Neural cell (in vitro differentiated cells): Measurements from ENCODE around the gene RABL6.

Experiments
- EP300 ChIP-seq: fragments of 450-650 bp; conservative IDR thresholded peaks from 2 replicates; pipeline ENCODE4 v1.6.1; 2014; ENCODE audit warnings: antibody characterized with exemption, mild to moderate bottlenecking, moderate library complexity; ENCODE audit not compliant: poor library complexity, severe bottlenecking
- EZH2 ChIP-seq: fragments of 200-600, 300-800 bp; shearing (Covaris generic), sonication (generic); IDR thresholded peaks from 2 replicates; pipeline ENCODE4 v1.6.1; 2014; ENCODE audit warnings: antibody characterized with exemption, low read length, borderline replicate concordance, mild to moderate bottlenecking; ENCODE audit not compliant: insufficient read depth, poor library complexity, severe bottlenecking
- TF ChIP-seq, protein P1 (sequence below): fragments of 450-650 bp; IDR thresholded peaks from 2 replicates; pipeline ENCODE4 v1.5.1; 2014; ENCODE audit warnings: antibody characterized with exemption, mild to moderate bottlenecking, moderate library complexity; ENCODE audit not compliant: poor library complexity, severe bottlenecking
- TF ChIP-seq, protein P2 (sequence below): IDR thresholded peaks from 2 replicates; pipeline ENCODE4 v1.6.1; 2012; ENCODE audit warnings: borderline replicate concordance

- TF ChIP-seq EP300 (no peak), EZH2 (no peak)
- TF ChIP-seq, protein P1, sequence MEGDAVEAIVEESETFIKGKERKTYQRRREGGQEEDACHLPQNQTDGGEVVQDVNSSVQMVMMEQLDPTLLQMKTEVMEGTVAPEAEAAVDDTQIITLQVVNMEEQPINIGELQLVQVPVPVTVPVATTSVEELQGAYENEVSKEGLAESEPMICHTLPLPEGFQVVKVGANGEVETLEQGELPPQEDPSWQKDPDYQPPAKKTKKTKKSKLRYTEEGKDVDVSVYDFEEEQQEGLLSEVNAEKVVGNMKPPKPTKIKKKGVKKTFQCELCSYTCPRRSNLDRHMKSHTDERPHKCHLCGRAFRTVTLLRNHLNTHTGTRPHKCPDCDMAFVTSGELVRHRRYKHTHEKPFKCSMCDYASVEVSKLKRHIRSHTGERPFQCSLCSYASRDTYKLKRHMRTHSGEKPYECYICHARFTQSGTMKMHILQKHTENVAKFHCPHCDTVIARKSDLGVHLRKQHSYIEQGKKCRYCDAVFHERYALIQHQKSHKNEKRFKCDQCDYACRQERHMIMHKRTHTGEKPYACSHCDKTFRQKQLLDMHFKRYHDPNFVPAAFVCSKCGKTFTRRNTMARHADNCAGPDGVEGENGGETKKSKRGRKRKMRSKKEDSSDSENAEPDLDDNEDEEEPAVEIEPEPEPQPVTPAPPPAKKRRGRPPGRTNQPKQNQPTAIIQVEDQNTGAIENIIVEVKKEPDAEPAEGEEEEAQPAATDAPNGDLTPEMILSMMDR: peak; percentile 55
- TF ChIP-seq, protein P2, sequence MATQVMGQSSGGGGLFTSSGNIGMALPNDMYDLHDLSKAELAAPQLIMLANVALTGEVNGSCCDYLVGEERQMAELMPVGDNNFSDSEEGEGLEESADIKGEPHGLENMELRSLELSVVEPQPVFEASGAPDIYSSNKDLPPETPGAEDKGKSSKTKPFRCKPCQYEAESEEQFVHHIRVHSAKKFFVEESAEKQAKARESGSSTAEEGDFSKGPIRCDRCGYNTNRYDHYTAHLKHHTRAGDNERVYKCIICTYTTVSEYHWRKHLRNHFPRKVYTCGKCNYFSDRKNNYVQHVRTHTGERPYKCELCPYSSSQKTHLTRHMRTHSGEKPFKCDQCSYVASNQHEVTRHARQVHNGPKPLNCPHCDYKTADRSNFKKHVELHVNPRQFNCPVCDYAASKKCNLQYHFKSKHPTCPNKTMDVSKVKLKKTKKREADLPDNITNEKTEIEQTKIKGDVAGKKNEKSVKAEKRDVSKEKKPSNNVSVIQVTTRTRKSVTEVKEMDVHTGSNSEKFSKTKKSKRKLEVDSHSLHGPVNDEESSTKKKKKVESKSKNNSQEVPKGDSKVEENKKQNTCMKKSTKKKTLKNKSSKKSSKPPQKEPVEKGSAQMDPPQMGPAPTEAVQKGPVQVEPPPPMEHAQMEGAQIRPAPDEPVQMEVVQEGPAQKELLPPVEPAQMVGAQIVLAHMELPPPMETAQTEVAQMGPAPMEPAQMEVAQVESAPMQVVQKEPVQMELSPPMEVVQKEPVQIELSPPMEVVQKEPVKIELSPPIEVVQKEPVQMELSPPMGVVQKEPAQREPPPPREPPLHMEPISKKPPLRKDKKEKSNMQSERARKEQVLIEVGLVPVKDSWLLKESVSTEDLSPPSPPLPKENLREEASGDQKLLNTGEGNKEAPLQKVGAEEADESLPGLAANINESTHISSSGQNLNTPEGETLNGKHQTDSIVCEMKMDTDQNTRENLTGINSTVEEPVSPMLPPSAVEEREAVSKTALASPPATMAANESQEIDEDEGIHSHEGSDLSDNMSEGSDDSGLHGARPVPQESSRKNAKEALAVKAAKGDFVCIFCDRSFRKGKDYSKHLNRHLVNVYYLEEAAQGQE: no peak
These were observed 78.3 kb downstream of the RABL6 start, which contains the start of gene TRAF2 for GRCh38 chr9:136885950-136886578.
